NCI-H82 (cell line): Measurements from ENCODE around the gene LYPD5.
"Not testable (repeated sequence)": the region's sequence is repeated elsewhere in the genome, so short reads cannot be mapped to it uniquely, and the experiment has no call there.

Source experiments
- DNase-seq: peaks from one replicate; lab custom pipeline; 2025; lab: John Stamatoyannopoulos, UW

The LYPD5 gene

DNA sequence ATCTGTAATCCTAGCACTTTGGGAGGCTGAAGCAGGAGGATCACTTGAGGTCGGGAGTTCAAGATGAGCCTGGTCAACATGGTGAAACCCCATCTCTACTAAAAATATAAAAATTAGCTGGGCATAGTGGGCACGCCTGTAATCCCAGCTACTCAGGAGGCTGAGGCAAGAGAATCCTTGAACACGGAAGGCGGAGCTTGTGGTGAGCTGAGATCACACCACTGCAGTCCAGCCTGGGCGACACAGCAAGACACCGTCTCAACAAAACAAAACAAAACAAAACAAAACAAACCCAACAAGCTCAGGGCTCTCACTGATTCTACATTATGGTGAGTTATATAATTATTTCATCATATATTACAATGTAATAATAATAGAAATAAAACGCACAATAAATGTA is 4.2 kb upstream of the LYPD5 start:
- DNase-seq, result not testable (repeated sequence)

DNA sequence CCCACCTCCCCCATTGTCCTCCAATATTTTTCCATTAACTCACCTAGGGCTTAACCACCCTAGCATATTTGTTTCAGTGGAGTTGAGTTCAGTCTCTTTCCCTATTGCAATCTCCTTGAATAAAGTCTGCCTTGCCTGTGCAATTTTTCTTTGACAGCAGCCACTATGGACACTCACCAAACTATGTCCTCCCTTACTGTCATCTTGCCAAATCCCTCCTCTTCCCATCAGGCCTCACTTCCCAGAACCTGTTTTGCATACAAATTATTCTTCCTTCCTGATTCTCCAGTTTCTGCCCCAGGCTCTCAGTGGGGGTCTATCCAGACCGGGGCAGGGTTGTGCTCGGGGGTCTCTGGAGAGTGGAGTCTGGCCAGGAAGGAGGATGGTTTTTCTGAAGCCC is 2.2 kb upstream of the LYPD5 start:
- DNase-seq, result no peak

DNA sequence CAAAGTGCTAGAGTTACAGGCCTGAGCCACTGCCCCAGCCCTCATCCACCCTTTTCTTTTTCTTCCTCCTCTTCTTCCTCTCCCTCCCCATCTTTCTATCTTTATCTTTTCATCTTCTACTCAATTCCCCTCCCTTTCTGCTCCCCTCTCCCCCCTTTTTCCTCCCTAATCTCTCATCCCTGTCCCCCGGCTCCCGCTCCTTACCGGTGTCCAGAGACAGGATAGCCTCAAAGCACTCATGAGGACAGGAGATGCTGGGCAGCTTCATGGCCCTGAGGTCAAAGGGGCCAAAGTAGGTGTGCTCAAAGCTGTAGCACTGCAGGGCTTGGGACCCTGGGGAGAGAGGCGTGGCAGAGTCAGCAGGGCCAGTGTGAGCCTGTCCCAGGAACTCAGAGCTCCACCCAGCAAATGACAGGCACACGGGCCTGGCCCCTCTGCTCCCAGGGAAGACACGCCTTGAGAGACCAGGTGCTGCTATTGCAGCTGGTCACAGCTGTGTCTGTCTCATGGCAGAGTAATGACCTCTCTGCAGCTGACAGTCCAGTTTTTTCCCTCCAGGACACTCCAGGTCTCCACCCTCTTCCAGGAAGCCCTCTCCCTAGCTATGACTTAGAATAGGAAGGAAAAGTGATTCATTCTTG is 2.6 kb downstream of the LYPD5 start:
- no peak for DNase-seq

DNA sequence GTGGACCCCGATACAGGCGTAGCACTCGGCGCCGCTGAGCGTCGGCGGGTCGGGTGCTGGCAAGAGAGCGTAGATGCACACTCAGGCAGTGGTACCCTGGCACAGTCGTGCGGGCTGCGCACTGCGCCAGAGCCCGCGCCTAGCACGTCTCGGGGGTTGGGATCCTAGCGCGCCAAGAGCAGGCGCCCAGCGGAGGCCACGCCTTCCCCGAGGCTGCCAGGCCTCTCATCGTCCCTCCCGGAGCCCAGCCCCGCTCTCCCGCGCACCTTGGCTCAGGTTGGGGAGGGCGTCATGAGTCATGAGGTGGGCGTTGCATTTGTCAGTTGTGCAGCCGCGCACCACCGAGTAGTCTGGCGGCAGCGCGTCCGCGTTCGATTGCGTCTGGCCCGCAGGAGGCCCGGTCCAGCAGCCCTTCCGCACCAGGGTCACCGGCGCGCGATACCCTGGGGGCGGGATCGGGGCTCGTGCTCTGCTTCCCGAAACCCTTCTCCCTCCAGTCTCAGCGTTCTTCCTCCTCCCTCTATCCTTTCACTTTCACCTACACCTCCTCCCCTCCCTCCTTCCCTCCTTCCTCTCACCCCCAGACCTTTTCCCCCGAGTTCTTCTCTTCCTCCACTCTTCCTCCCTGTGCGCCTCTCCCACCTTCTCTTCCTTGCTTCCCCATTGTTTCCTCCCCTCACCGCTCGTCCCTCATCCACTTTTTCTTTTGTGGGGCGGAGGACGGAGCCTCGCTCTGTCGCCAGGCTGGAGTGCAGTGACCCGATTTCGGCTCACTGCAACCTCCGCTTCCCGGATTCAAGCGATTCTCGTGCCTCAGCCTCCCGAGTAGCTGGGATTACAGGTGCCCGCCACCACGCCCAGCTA is 3.5 kb downstream of the LYPD5 start:
- peak; percentile 39 for DNase-seq

DNA sequence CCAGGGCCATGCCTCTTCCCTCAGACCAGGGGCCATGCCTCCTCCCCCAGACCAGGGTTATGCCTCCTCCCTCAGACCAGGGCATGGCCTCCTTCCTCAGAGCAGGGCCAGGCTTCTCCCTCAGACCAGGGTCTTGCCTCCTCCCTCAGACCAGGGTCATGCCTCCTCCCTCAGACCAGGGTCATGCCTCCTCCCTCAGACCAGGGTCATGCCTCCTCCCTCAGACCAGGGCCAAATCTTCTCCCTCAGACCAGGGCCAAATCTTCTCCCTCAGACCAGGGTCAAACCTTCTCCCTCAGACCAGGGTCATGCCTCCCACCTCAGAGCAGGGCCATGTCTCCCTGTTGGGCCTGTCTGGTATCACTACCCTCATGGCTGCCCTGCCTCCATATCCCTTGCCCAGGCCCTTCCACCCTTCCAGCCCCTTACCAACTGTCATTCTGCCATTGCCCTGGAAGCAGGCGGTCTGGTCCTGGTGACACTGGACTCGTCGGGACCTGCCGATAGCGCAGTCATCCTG is 4.2 kb downstream of the LYPD5 start:
- no peak for DNase-seq

DNA sequence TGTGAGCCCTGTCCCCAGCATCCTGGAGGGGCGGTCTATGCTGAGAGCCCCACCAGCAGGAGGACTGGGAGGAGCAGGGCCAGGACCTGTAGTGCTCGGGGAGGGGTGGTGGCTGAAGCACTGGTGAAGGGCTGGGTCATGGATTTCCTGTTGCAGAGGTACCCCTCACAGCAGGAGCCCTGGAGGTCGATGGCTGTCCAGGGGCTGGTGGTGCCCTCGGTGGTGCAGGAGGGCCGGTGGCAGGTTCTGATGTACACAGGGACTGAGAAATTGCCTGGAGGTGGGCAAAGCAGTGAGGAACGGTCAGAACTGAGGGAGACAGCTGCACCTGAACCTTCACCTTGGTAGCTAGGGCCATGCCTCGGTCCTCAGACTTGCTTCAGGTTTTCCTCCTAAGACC is 4.7 kb downstream of the LYPD5 start:
- DNase-seq, result no peak

DNA sequence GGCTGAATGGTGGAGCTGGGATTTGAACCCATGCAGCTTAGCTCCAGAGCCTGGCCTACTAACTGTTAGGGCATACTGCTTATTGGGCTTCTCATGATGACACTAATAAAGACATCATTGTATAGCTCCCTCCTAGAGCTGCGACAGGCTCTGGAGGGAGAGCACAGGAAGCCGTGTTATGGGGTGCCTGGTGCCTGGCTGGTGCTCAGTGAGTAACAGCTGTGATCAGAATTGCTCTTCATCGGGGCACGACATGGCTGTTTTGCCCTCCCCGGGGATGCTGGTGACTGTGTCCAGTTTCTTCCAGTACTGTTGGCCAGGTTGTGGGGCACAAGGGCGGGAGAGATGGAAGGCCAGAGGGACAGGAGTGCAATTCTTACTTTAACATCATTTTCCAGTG is 5.1 kb downstream of the LYPD5 start:
- no peak for DNase-seq

DNA sequence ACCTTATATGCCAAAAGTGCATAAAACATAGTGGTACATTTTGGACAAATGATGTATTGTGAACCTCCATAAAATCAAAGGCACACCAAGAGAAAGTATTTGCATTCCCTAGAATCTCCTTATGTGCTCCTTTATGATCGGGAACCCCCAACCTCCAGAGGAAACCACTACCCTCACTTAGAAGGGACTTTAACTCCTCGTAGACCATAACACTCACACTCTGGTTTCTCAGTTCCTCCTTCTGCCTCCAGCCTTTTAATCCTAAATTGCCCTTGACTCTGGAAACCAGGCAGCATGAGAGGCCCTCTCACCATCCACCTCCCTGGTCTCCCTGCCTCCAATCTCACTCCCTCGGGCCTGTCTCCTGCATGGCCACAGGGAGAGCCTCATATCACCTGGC is 11.7 kb downstream of the LYPD5 start:
- no peak for DNase-seq

DNA sequence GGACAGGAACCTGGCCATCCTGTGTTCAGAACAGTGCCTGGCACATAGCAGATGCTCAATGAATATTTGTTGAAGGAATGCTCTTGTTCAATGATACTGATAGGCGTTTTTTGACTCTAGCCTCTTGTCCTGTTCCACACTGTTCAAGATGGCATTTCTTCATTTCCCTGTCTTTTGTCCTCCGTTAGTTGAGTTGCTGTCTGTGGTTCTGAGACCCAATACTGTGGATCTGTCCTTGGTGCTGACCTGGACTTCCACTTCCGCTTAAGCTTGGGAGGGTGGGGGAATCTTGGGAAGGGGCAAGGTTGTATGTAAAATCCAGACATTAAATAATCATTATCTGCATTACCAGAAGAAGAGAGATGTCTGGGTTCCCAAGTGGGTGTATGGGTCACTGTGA is 13.2 kb downstream of the LYPD5 start:
- DNase-seq, result no peak

DNA sequence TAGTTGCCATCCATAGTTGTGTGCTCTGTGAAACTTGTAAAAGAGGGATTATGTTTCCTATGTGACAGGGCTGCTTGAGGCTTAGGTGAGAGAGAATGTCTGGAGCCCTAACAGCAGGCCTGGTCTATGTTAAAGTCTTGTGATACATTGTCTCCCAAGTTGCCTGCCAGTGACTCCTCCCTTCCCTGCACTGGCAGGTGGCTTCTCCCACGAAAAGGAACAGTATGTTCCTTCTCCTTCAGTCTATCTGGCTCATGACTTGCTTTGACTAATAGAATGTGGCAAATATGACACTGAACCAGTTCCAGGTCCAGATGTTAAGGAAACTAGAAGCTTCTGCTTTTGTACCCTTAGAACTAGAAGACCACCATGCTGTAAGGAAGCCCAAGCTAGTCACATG is 15.6 kb downstream of the LYPD5 start:
- DNase-seq, result no peak

DNA sequence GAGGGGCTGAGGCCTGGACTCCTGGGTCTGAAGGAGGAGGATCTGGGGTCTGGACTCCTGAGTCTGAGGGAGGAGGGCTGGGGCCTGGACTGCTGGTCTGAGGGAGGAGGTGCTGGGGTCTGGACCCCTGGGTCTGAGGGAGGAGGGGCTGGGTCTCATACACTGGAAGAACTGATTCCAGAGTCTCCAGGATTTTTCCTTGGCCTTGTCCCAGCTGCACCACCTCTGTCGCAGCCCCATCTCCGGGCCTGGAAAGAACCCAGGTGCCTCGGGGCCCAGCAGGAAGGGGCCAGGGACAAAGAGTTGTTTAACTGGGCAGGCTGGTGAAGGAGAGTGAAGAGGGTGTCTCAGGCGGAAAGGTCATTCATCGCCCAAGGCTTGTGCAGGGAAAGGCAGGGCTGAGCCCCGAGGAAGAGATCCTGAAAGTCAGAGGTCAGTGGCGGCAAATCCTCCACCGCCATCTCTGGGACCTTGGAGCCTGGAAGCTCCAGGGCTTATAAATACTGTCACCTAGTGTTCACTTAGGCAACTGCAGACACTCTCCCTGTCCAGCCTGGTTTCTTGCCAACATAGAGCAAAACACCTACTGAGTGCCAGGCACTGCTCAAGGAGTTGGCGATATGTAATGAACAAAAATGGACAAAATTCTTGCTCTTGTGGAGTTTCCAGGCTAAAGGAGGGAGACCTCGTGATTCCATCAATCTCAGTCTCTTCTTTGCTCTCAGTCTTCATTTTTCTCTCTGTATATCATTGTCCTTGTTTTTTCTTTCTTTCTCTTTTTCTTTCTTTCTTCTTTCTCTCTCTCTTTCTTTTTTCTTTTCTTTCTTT is 17.1 kb downstream of the LYPD5 start:
- peak; percentile 83 for DNase-seq

DNA sequence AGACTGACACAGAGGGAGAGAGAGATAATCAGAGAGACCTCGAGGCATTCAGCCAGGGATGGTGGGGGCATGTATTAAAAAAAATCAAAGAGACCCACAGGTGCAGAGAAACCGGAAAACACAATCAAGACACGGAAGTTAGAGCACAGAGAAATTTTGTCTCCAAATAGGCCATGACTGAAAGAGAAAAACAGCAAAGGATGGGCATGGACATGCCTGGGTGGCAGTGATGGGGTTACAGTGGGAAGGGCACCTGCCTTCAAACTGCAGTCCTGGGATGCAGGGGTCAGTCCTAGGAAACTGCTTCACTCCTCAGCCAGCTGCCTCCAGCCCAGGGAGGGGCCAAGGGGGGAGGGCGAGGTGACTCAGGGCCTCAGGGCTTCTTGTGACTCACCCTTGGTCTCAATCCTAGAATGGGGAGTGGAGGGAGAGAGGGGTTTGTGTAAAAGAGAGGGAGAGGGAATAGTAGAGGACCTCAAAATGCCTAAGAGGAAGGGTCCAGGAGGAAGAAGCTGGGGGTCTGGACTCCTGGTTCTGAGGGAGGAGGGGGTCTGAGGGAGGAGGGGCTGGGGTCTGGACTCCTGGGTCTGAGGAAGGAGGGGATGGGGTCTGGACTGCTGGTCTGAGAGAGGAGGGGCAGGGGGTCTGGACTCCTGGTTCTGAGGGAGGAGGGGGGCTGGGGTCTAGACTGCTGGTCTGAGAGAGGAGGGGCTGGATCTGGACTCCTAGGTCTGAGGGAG is 17.8 kb downstream of the LYPD5 start:
- no peak for DNase-seq

DNA sequence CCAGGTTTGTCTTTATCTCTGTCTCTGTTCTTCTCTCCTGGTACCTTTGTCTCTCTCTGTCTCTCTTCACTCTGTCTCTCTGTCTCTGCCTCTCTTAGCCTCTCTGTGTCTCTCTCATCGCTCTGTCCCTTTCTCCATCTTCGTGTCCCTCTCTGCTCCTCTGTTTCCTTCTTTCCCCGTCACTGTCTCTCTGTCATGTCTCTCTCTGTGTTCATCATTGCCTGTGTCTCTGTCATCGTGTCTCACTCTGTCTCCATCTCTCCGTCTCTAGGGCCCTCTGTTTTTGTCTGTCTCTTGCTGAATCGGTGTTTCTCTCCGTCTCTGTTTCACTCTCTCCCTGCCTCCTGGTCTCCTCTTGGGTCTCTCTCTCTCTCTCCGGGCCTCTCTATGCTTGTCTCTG is 18.6 kb downstream of the LYPD5 start:
- DNase-seq, result no peak

DNA sequence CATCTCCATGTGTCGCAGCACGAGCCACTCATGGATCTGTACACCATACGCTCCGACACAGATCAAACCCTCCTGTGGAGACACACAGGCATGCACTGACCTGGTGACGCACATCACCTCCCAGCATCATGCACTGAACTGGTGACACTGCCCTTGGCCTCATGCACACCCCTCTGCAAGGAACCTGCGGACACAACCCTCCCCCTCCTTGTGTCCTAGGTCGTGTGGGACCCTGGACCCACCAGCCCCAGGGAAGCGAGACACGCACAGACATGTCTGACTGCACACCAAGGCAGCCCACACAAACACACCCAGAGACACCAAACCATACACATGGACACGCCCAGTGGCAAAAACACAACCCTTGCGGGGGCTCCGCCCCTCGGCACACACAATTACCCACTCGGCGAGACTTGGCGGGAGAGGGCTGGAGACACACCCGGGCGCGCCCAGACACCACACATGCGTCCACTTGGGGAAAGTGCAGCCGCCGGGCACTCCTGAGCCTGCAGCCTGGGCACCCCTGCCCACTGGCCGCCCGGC is 19.5 kb downstream of the LYPD5 start:
- DNase-seq, result no peak

DNA sequence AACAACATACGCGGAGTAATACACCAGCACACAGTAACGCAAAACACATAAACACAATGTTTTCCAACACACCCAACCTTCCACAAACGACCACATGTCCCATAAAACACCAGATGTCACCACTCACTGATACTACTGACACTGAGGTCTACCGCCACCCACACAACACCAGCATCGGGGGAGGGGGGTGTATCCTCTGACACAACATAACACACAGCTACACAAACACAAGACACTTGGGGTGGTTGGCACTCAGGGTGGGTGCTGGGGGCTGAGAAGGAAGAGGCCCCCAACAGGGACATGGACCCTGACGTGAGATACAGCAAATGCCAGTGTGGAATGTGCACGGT is 20.0 kb downstream of the LYPD5 start:
- no peak for DNase-seq

DNA sequence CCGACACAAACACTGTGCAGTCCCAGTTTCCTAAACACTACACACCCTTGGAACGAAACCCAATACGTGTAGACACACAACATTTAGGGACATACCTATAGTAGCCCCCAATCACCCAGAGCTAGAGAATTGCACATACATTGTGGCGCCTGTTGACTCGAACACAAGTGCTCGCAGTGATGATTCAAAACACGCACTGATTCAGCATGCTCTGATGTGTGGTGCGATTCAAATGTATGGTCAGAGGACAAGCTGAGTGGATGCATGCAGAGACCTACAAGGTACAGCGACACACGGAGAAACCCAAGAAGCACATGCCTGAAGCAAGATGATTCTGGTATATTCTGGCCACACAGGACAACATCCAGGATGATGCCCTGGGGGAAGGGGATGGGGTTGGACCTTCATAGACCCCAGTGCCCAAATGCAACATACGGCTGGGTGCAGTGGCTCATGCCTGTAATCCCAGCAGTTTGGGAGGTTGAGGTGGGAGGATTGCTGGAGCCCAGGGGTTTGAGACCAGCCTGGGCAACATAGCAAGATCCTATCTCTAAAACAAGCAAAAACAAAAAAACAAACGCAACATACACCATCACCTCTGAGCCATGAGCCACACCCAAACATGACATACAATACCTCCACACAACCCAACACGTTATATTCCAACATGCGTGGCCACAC is 20.5 kb downstream of the LYPD5 start:
- no peak for DNase-seq

DNA sequence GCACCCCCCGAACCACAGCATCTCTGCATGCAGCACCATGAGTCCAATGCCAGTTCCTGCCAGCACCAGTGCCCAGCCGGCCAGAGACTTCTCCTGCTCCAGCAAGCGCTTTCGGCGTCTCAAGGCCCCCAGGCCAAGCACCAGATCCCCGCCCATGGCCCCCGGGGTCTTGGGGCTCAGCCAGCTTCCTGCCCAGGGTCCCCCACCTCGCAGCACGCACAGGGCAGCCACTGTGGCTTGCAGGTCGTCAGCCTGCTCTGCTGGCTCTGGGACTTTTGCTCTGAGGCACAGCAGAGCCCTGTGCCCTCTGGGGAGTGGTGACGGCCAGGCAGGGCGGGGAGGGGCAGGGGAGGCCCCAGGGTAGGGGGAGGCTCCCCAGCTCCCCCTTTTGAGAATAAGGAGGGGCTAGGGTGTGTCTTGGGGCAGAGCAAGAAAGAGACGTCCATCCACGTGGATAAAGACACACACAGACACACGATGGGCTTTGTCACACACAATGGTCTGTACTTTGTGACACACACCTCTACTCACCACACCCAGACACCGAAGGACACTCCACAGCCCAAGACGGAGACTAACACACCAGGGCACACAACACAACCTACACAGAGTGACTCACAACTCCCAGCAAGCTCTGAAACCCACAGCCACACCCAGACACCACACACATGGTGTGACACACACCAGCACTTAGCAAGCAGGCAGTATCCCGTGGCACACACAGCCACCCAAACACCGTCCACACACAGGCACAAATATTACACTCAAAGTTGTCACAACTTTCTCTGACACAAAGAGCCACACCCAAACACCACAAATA is 21.3 kb downstream of the LYPD5 start, which contains the start of gene KCNN4:
Gene KCNN4, minus strand, starts transcription at position 268 of the 820 bp plus-strand sequence. Its CDS starts 112 bp downstream, at position 156.
- no peak for DNase-seq

DNA sequence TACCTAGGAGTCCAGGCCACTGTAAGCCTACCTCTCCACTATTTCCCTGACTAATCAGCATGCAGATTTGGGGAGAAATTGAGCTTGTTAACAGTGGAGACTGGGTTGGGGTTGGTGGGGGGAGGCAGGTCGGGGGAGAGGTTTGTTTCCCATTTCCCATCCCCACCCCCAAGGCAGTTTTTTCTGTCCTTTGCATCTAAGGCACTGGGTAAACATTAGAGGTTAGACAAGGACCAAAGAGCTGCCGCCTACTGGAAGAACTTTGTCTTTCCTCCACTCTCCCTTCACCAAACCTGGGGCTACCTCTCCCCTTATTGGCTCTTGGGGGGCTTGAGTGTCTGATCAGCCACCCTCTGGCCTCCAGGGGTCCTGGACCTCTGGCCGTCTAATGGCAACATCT is 22.4 kb downstream of the LYPD5 start:
- no peak for DNase-seq

DNA sequence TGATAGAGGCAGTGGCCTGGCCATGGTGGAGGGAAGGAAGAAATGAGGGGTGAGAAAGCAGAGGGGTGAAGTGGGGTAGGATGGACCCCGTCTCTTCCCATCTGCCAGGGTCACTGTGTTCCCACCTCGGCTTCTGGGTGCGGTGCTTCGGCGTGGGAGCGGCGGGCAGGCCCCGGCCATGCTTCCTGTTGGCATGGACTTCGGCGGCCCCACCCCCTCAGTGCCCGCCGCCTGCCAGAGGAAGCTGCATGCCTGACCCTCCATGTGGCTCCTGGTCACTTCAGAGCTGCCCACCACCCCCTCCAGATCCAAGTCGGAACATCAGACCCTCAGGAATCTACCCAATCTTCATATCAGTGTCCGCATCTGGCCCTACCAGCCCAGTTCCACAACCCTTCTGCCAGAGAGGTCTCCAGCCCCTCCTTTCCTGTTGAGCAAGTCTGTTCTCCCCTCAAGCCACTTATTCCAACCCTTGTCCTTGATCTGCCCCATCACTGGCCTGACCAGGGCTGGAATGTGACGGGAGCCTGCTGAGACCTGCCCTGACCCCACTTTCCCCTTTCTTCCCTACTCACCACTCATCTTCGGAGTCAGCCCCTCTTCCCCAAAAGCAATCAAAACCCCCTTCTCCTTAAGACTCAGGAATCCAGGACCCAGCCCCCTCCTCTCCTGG is 23.0 kb downstream of the LYPD5 start:
- DNase-seq, result no peak

DNA sequence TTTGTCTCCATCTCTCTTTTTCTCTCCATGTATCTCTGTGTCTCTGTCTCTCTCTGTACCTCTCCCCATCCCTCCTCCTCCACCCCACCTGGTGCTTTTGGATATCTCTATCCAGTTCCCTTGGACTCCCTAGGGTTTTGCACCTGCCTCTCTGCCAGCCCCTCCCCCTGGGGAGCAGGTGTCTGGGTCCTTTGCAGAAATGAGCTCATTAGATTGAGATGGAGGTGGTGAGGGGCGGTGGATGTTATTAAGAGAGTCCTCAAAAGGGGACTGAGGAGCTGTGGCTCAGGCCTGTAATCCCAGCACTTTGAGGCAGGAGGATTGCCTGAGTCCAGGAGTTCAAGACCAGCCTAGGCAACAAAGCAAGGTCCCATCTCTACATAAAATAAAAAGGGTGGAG is 23.6 kb downstream of the LYPD5 start:
- DNase-seq, result no peak
